PC-3 (cell line): ENCODE measurements around the gene PCSK2. TPM values are rescaled to one million over a fixed set of nuclear protein-coding genes. Genes with fewer than 3 reads are reported as not detected.

ENCODE experiments used
- ATAC-seq: fragments of 200-7000 bp; cut with Tn5 transposase; 2 replicates; pipeline ENCODE4 v1.9.1; 2020; ENCODE audit warnings: mild to moderate bottlenecking, moderate library complexity
- BruUV-seq: library from RNA; stranded (reverse); fragments of 400-500 nt; replicated peaks from 2 replicates; lab custom pipeline; 2021; lab: Mats Ljungman, UMichigan
- CTCF ChIA-PET: fragments of 300-600 bp; sonication (Branson Sonifier 250); formaldehyde crosslinking; loops from one replicate; lab custom pipeline; 2022; ENCODE audit warnings: antibody characterized with exemption; lab: Charles Lee
- POLR2A ChIA-PET: fragments of 300-600 bp; sonication (Branson Sonifier 250); formaldehyde crosslinking; loops from one replicate; lab custom pipeline; 2022; ENCODE audit warnings: antibody characterized with exemption; ENCODE audit not compliant: unreplicated experiment; lab: Charles Lee
- DNase-seq: peaks from one replicate; pipeline ENCODE4 v3.0.0-alpha.2; 2015
- H2AFZ ChIP-seq: fragments of 300-600 bp; sonication (generic); 2 replicates; pipeline ENCODE4 v1.6.0; 2016; ENCODE audit warnings: antibody characterized with exemption, low read length
- H3F3A ChIP-seq: fragments of 300-600 bp; sonication (generic); one replicate; pipeline ENCODE4 v1.6.0; 2017; ENCODE audit warnings: antibody characterized with exemption, low read length, control low read depth, mild to moderate bottlenecking; ENCODE audit not compliant: unreplicated experiment
- H3K27ac ChIP-seq: fragments of 300-600 bp; sonication (generic); 2 replicates; pipeline ENCODE4 v1.5.1; 2016; ENCODE audit warnings: mild to moderate bottlenecking, low read length
- H3K27me3 ChIP-seq: fragments of 300-600 bp; sonication (generic); 2 replicates; pipeline ENCODE4 v1.6.1; 2016; ENCODE audit warnings: low read length, mixed read lengths
- H3K36me3 ChIP-seq: fragments of 300-600 bp; sonication (generic); 2 replicates; pipeline ENCODE4 v1.6.1; 2016; ENCODE audit warnings: low read depth, mixed run types, low read length, mixed read lengths
- H3K4me1 ChIP-seq: fragments of 300-600 bp; sonication (generic); 2 replicates; pipeline ENCODE4 v1.5.1; 2016; ENCODE audit warnings: low read length; ENCODE audit not compliant: insufficient read depth
- H3K4me2 ChIP-seq: fragments of 300-600 bp; sonication (generic); 2 replicates; pipeline ENCODE4 v1.6.0; 2016; ENCODE audit warnings: low read length
- H3K4me3 ChIP-seq: fragments of 300-600 bp; sonication (generic); 2 replicates; pipeline ENCODE4 v1.5.1; 2016; ENCODE audit warnings: mild to moderate bottlenecking, low read length, mixed read lengths
- H3K79me2 ChIP-seq: fragments of 300-600 bp; sonication (generic); 2 replicates; pipeline ENCODE4 v1.6.1; 2017; ENCODE audit warnings: low read length, mixed read lengths
- H3K9ac ChIP-seq: fragments of 300-600 bp; sonication (generic); 2 replicates; pipeline ENCODE4 v1.6.0; 2016; ENCODE audit warnings: mild to moderate bottlenecking, low read length
- H3K9me2 ChIP-seq: fragments of 300-600 bp; sonication (generic); replicated peaks from 2 replicates; pipeline ENCODE4 v1.6.1; 2016; ENCODE audit warnings: mixed run types, low read length, mixed read lengths
- H3K9me3 ChIP-seq: fragments of 300-600 bp; sonication (generic); 2 replicates; pipeline ENCODE4 v1.6.1; 2016; ENCODE audit warnings: low read length, mixed read lengths
- H4K20me1 ChIP-seq: fragments of 300-600 bp; sonication (generic); 2 replicates; pipeline ENCODE4 v1.6.1; 2016; ENCODE audit warnings: low read length, mixed read lengths
- CTCF ChIP-seq: fragments of 300-600 bp; sonication (generic); conservative IDR thresholded peaks from 2 replicates; pipeline ENCODE4 v1.5.1; 2017; ENCODE audit warnings: antibody characterized with exemption, low read depth, mild to moderate bottlenecking, low read length
- EZH2 ChIP-seq: fragments of 300-600 bp; sonication (generic); IDR thresholded peaks from one replicate; pipeline ENCODE4 v1.6.1; 2017; ENCODE audit warnings: antibody characterized with exemption, mild to moderate bottlenecking, low read length; ENCODE audit not compliant: unreplicated experiment
- EZH2phosphoT487 ChIP-seq: fragments of 300-600 bp; sonication (generic); IDR thresholded peaks from 2 replicates; pipeline ENCODE4 v1.6.1; 2018; ENCODE audit warnings: mild to moderate bottlenecking, antibody characterized with exemption, low read length, borderline replicate concordance
- intact Hi-C: fragments of 100-400 bp; cut with micrococcal nuclease; formaldehyde crosslinking; loops from 2 replicates; pipeline ENCODE4 v1.9.0; 2023
- total RNA-seq: library from RNA; depleted of rRNA; stranded (reverse); fragments of >200 nt; gene quantifications from 2 replicates; pipeline ENCODE4 v1.2.3, GENCODE V29; 2014

The PCSK2 gene
- total RNA-seq, 1 experiment from 2014 or later: not detected

GRCh38 chr20:17229256-17229655 is 2.4 kb downstream of the PCSK2 start:
- intact Hi-C loops: no loop called here
- Histone ChIP-seq H3K9me2 (no peaks in the 10 kb centered on the region), H2AFZ (no peak overlapping the region), H3K4me1 (no peaks in the 10 kb centered on the region), H3K79me2 (no peaks in the 10 kb centered on the region), H4K20me1 (no peaks in the 10 kb centered on the region), H3K4me2 (no peak overlapping the region), H3K27me3 (peaks cover 78% of the 10 kb centered on the region), H3K9ac (no peak overlapping the region), H3K36me3 (no peaks in the 10 kb centered on the region), H3F3A (no peaks in the 10 kb centered on the region), H3K9me3 (no peaks in the 10 kb centered on the region), H3K4me3 (no peak overlapping the region), H3K27ac (no peak overlapping the region)
- ChIA-PET CTCF (no interaction called here), POLR2A (no interaction called here)
- ATAC-seq (no peak), DNase-seq (no peak)
- TF ChIP-seq EZH2phosphoT487 (no peak), CTCF (no peak), EZH2 (no peak)
- no TSS peak for BruUV-seq

- POLR2A ChIA-PET: no interaction called here
- Histone ChIP-seq H3K79me2 (no peaks in the 10 kb centered on the region), H2AFZ (no peak overlapping the region), H3K27ac (no peak overlapping the region), H3K36me3 (no peaks in the 10 kb centered on the region), H3K9me3 (no peaks in the 10 kb centered on the region), H3F3A (no peaks in the 10 kb centered on the region), H4K20me1 (no peaks in the 10 kb centered on the region), H3K9me2 (no peaks in the 10 kb centered on the region), H3K4me3 (no peak overlapping the region), H3K27me3 (peaks cover 41% of the 10 kb centered on the region), H3K4me1 (no peaks in the 10 kb centered on the region), H3K9ac (no peak overlapping the region), H3K4me2 (no peak overlapping the region)
- DNase-seq (no peak), ATAC-seq (no peak)
- TF ChIP-seq CTCF: no peak
- no peak for TF ChIP-seq EZH2phosphoT487
- TF ChIP-seq EZH2: no peak
- CTCF ChIA-PET: interaction anchor here (0.6 kb wide), 1 partner anchor 473 kb away, joined by 3 read pairs; no protein-coding TSS in a partner anchor
- no TSS peak for BruUV-seq
- intact Hi-C loops: no loop called here
These were observed 6.8 kb downstream of the PCSK2 start for GRCh38 chr20:17233626-17234025.

GRCh38 chr20:17236766-17237165 is 9.9 kb downstream of the PCSK2 start:
- DNase-seq: no peak
- Histone ChIP-seq H3K27ac (no peak overlapping the region), H3K4me1 (no peaks in the 10 kb centered on the region), H3K4me2 (no peak overlapping the region), H4K20me1 (no peaks in the 10 kb centered on the region), H3K9me3 (no peaks in the 10 kb centered on the region), H3K36me3 (no peaks in the 10 kb centered on the region), H3K79me2 (no peaks in the 10 kb centered on the region), H3F3A (no peaks in the 10 kb centered on the region), H3K4me3 (no peak overlapping the region), H3K9ac (no peak overlapping the region), H2AFZ (no peak overlapping the region), H3K9me2 (no peaks in the 10 kb centered on the region), H3K27me3 (peaks cover 33% of the 10 kb centered on the region)
- no TSS peak for BruUV-seq
- TF ChIP-seq CTCF (no peak), EZH2phosphoT487 (no peak), EZH2 (no peak)
- ChIA-PET CTCF (no interaction called here), POLR2A (no interaction called here)
- intact Hi-C loops: no loop called here
- no peak for ATAC-seq
